VCaP (cell line): ENCODE measurements around the gene KLK4.

Experiments used
- H3K27ac ChIP-seq: fragments of 450-650 bp; 2 replicates; pipeline ENCODE4 v1.5.1; 2017
- TF ChIP-seq, protein P1 (sequence below): fragments of 450-650 bp; conservative IDR thresholded peaks from 2 replicates; pipeline ENCODE4 v1.5.1; 2017; ENCODE audit warnings: mild to moderate bottlenecking, moderate library complexity

Gene KLK4

DNA sequence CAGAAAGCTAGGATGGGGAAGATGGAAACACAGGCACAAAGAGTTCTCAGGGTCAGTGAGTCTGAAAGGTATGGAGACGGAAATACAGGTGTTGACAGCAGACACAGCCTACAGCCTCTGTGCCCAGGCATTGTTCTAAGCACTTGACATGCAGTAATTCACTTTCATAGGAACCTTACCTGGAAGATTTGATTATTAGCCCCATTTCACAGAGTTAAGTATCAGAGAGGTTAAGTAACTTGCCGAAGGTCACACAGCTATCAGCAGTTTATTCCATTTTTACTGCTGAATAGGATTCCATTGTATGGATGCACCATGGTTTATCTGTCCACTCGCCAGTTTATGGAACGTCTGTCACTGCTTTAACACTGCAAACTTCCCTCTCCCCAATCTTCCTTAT is 13.2 kb downstream of the KLK4 start:
- peak overlapping the region; percentile 100 for H3K27ac ChIP-seq
- TF ChIP-seq, protein P1, sequence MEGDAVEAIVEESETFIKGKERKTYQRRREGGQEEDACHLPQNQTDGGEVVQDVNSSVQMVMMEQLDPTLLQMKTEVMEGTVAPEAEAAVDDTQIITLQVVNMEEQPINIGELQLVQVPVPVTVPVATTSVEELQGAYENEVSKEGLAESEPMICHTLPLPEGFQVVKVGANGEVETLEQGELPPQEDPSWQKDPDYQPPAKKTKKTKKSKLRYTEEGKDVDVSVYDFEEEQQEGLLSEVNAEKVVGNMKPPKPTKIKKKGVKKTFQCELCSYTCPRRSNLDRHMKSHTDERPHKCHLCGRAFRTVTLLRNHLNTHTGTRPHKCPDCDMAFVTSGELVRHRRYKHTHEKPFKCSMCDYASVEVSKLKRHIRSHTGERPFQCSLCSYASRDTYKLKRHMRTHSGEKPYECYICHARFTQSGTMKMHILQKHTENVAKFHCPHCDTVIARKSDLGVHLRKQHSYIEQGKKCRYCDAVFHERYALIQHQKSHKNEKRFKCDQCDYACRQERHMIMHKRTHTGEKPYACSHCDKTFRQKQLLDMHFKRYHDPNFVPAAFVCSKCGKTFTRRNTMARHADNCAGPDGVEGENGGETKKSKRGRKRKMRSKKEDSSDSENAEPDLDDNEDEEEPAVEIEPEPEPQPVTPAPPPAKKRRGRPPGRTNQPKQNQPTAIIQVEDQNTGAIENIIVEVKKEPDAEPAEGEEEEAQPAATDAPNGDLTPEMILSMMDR: no peak

DNA sequence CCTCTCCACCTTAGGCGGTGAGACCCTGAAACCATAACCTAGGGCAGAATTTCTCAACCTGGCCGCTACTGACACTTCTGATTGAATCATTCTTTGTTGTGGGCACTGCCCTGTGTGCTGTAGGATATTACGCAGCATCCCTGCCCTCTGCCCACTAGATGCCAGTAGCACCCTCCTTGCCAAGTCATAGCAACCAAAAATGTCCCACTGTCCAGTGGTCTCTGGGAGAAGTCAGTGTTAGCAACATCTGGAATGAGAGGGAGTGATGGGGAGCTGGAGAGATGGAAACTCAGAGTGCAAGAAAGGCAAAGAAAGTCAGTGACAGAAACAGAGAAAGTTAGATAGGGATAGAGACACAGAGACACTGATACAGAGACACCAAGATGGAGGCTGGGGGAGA is 13.6 kb downstream of the KLK4 start:
- TF ChIP-seq, protein P1: peak; percentile 59
- H3K27ac ChIP-seq: peak overlapping the region; percentile 100

DNA sequence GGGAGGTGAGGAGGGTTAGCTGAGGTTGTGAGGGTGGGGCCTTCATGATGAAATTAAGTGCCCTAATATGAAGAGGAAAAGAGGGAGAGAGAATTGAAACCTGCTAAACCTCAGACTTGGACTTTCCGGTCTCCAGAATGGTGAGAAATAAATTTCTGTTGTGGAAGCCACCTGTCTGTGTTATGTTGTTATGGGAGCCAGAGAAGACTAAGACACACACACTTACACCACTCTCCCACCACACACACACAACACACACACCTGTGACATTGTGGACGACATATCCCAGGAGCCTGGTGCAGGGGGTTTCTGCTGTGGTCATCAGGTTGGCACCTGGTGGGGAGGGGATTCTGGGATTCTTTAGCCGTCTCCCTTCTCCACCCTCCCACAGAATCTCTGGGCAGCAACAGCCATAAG is 14.0 kb downstream of the KLK4 start:
- TF ChIP-seq, protein P1: no peak
- H3K27ac ChIP-seq: peak overlapping the region; percentile 100

DNA sequence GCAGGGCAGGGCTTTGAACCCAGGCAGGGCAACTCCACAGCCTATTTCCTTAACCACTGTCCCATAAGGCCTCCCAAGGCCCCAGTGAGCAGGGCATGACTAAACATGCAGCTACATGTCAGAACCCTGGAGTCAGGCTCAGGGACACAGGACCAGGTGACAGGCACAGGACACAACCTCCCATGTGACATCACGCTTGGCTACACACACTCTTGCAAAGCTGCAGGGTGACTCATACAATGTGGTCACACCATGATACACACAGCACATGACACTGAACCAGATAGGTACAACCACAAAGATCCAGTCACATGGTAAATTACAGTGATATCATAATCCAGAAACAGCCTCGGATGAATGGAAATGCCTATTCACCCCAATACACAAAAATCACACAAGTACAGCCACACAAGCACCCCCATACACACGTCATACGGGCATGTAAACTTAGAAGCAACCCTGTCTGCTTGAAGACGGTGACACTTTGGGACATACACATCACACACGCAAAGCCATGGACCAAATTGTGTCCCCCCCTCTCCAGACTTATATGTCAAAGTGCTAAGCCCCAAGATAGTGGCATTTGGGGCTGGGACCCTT is 14.5 kb downstream of the KLK4 start:
- H3K27ac ChIP-seq: peak overlapping the region; percentile 100
- TF ChIP-seq, protein P1: no peak

DNA sequence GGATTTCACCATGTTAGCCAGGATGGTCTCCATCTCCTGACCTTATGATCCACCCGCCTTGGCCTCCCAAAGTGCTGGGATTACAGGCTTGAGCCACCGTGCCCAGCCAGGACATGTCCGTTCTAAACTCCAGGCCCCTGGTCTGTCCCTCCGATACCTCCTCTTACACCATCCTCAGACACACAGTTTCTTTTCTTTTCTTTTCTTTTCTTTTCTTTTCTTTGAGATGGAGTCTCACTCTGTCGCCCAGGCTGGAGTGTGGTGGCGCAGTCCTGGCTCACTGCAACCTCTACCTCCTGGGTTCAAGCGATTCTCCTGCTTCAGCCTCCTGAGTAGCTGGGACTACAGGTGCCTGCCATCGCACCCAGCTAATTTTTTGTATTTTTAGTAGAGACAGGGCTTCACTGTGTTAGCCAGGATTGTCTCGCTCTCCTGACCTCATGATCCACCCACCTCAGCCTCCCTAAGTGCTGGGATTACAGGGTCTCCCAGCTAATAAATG is 15.1 kb downstream of the KLK4 start:
- peak overlapping the region; percentile 100 for H3K27ac ChIP-seq

DNA sequence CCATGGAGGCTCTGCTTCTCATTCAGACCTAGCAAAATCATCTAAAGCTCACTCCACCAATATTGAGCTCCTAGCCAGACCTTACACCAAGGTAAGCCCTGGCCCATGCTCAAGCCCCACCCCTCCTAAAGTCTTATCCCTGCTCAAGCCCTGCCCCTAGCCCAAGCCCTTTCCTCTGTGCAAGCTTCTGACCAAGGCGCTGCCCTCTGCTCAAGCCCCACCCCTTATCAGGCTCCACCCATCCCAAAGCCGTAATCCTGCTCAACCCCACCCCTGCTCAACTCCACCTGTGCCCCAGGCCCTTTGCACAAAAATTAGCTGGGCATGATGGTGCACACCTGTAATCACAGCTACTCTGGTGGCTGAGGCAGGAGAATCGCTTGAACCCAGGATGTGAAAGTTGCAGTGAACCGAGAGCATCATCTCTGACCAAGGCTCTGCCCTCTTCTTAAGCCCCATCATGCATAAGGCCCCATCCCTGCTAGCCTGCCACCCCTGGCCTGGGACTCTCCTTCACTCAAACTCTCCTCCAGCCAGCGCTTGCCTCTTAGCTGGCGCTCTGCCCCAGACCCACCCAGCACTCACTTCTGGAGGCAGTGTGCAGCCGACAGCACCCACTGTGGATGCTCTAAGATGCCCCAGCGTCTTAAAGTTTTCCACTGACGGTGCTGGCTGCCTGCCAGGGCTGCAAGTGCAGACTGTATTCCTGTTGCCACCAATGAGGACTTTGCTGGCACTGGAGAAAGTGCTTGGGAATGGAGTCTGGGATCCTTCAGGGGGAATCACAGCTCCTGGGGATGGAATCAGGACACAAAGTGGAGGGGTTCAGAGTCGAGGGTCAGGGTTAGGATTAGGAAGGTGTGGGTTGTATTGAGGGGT is 16.5 kb downstream of the KLK4 start:
- peak overlapping the region; percentile 100; the same call in 1 of the 2 replicates for H3K27ac ChIP-seq
- TF ChIP-seq, protein P1: no peak

DNA sequence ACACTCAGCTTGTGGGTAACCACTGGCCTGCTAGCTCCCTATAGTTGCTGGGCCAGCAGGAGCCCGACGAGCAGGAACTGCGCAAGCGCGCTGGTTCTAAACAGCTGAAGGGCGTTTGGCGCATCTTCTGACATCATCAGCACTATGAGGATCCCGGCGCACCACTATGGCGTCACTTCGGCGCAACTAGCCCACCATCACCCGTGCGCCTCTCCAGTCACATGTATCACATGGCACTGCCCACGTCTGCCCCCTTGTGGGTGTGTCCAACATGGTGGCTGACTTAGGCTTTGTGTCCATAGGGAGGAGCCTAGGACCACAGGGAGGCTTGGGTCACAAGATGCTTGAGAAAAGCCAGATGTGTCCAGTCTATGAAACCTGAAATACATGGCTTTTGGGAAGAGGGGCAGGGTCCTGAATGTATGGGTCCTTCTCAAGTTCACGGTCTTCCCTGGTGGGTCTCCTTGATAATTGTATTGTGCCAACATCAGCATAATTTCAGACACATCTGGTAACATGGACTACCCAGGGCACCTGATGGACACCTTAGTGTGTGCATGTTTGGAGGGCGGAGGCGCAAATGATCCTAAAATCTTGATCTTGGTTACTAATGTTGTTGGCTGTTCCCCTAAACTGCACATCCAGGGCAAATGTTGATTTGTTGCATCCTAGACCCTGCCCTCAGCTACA is 18.0 kb downstream of the KLK4 start:
- TF ChIP-seq, protein P1: no peak
- peak overlapping the region; percentile 100 for H3K27ac ChIP-seq
